Measurements from ENCODE around the gene CNOT2.
A peak's percentile ranks its signal among the peaks of the same experiment; 100 is the strongest.

The CNOT2 gene

GRCh38 chr12:70365398-70365647 lies 122.1 kb downstream of the CNOT2 start:
- TF ChIP-seq CTCF (IDR thresholded peaks at IDR 0.05; ENCODE audit: control insufficient read depth, insufficient read depth, low read depth, low read length, missing control alignments) = no peak
- no peak for DNase-seq (ENCODE audit: low read depth)
- H3K4me3 ChIP-seq (ENCODE audit: control insufficient read depth, low read depth, low read length) = peak overlapping the region; percentile 55

GRCh38 chr12:70365648-70366518 lies 122.7 kb downstream of the CNOT2 start, which contains the start of gene KCNMB4:
TSS of gene KCNMB4 (plus strand) at chr12:70366290. CDS start at chr12:70366735, 445 bp downstream.
- TF ChIP-seq CTCF (IDR thresholded peaks at IDR 0.05; ENCODE audit: control insufficient read depth, insufficient read depth, low read depth, low read length, missing control alignments) = no peak
- no peak for DNase-seq (ENCODE audit: low read depth)
- peak within 1 kb of the TSS; percentile 55 for H3K4me3 ChIP-seq (ENCODE audit: control insufficient read depth, low read depth, low read length)

GRCh38 chr12:70366581-70367257 lies 123.5 kb downstream of the CNOT2 start:
- peak overlapping the region; percentile 55 for H3K4me3 ChIP-seq (ENCODE audit: control insufficient read depth, low read depth, low read length)
- TF ChIP-seq CTCF (IDR thresholded peaks at IDR 0.05; ENCODE audit: control insufficient read depth, insufficient read depth, low read depth, low read length, missing control alignments) = no peak
- DNase-seq (ENCODE audit: low read depth) = no peak

GRCh38 chr12:70367258-70368141 lies 124.3 kb downstream of the CNOT2 start:
- no peak for DNase-seq (ENCODE audit: low read depth)
- H3K4me3 ChIP-seq (ENCODE audit: control insufficient read depth, low read depth, low read length) = peak overlapping the region; percentile 55
- no peak for TF ChIP-seq CTCF (IDR thresholded peaks at IDR 0.05; ENCODE audit: control insufficient read depth, insufficient read depth, low read depth, low read length, missing control alignments)

- no peak overlapping the region for H3K4me3 ChIP-seq (ENCODE audit: control insufficient read depth, low read depth, low read length)
- DNase-seq (ENCODE audit: low read depth) = no peak
- TF ChIP-seq CTCF (IDR thresholded peaks at IDR 0.05; ENCODE audit: control insufficient read depth, insufficient read depth, low read depth, low read length, missing control alignments) = no peak
These were observed 129.6 kb downstream of the CNOT2 start for GRCh38 chr12:70372881-70373280.

- TF ChIP-seq CTCF (IDR thresholded peaks at IDR 0.05; ENCODE audit: control insufficient read depth, insufficient read depth, low read depth, low read length, missing control alignments) = no peak
- H3K4me3 ChIP-seq (ENCODE audit: control insufficient read depth, low read depth, low read length) = no peak overlapping the region
- no peak for DNase-seq (ENCODE audit: low read depth)
These were observed 136.6 kb downstream of the CNOT2 start for GRCh38 chr12:70379846-70380245.

Measured in AG09309 (cell line).